ENCODE data around the gene FAXC. TPM values are rescaled to one million over a fixed set of nuclear protein-coding genes. Genes with fewer than 3 reads are reported as not detected.

The FAXC gene
- total RNA-seq, 1 donor from 2014 or later = 6.6 TPM

DNA sequence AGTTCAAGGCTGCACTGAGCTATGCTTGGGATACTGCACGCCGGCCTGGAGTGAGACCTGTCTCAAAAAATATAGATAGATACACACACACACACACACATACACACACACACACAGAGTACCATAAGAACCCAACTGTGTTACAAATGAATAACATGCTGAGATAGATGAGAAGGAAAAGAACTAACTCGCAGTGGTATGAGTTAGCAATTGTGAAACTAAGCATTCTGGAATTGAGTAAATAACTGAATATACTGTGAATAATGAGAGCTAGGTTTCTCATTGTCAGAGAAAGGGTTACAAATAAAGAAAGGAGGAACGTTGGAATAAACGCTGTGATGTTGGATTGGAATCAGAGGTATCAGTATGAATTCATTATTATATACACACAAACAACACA is 14.6 kb upstream of the FAXC start:
- no peaks in the 10 kb centered on the region for H3K4me1 ChIP-seq
- H3K27me3 ChIP-seq = no peaks in the 10 kb centered on the region
- no peak for DNase-seq (ENCODE audit: extremely low spot score in 2 of 2)
- H3K27ac ChIP-seq = no peak overlapping the region
- TF ChIP-seq CTCF (IDR thresholded peaks at IDR 0.05) = no peak
- TF ChIP-seq POLR2A (IDR thresholded peaks at IDR 0.05) = no peak
- TF ChIP-seq POLR2AphosphoS5 (IDR thresholded peaks at IDR 0.05; ENCODE audit: insufficient read depth in 1 of 2, low read depth in 1 of 2) = no peak
- intact Hi-C loops (cut with DNase I) = no loop called here
- no peak overlapping the region for H3K4me3 ChIP-seq
- H3K9me3 ChIP-seq = no peaks in the 10 kb centered on the region
- no peaks in the 10 kb centered on the region for H3K36me3 ChIP-seq

GRCh38 chr6:99362678-99363268 is 13.3 kb upstream of the FAXC start:
- TF ChIP-seq POLR2A (IDR thresholded peaks at IDR 0.05) (no peak), POLR2AphosphoS5 (IDR thresholded peaks at IDR 0.05; ENCODE audit: insufficient read depth in 1 of 2, low read depth in 1 of 2) (no peak), CTCF (IDR thresholded peaks at IDR 0.05) (no peak)
- no peaks in the 10 kb centered on the region for H3K27me3 ChIP-seq
- no peak overlapping the region for H3K27ac ChIP-seq
- H3K9me3 ChIP-seq = no peaks in the 10 kb centered on the region
- H3K36me3 ChIP-seq = no peaks in the 10 kb centered on the region
- no peak for DNase-seq (ENCODE audit: extremely low spot score in 2 of 2)
- no peaks in the 10 kb centered on the region for H3K4me1 ChIP-seq
- H3K4me3 ChIP-seq = no peak overlapping the region
- intact Hi-C loops (cut with DNase I) = no loop called here

DNA sequence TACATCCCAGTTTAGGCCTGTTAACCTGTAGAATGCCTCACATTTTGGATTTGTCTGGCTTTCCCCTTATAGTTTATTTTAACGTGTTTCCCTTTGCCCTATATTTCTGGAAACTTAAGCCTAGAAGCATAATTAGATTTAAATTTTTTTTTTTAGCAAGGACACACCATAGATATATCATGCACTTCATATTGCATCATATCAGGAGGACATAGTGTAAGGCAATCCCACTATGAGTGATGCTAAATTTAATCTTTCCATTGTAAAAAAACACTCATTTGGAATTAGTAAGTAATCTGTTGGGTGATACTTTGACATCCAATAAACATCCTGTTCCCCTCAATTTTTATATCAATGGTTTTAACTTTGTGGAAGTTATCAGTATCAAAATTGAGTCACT is 10.3 kb upstream of the FAXC start:
- no peaks in the 10 kb centered on the region for H3K36me3 ChIP-seq
- TF ChIP-seq POLR2A (IDR thresholded peaks at IDR 0.05) = no peak
- TF ChIP-seq POLR2AphosphoS5 (IDR thresholded peaks at IDR 0.05; ENCODE audit: insufficient read depth in 1 of 2, low read depth in 1 of 2) = no peak
- TF ChIP-seq CTCF (IDR thresholded peaks at IDR 0.05) = no peak
- H3K27ac ChIP-seq = no peak overlapping the region
- DNase-seq (ENCODE audit: extremely low spot score in 2 of 2) = no peak
- H3K4me1 ChIP-seq = no peaks in the 10 kb centered on the region
- H3K4me3 ChIP-seq = no peak overlapping the region
- H3K9me3 ChIP-seq = no peaks in the 10 kb centered on the region
- H3K27me3 ChIP-seq = no peaks in the 10 kb centered on the region
- intact Hi-C loops (cut with DNase I) = no loop called here

DNA sequence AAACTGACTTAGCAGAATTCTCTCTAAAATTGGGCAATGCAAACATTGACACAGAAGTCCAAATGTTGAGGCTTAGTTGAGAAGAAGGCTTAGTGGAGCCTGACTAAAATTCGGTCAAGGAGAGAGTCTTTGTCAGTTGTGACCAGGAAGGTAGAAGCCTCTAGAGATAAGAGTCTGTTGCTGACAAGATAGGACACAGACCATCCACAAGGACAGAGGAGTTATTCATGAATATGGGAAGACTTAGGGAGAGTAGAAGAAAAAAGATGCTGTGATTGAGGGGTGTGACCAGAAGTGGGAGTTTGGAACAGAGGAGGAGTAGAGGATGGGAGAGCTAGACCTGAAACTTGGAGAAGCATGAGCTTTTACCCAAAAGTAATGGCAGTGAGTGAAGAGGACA is 7.2 kb upstream of the FAXC start:
- intact Hi-C loops (cut with DNase I) = no loop called here
- Histone ChIP-seq H3K27ac (no peak overlapping the region), H3K4me3 (no peak overlapping the region), H3K36me3 (no peaks in the 10 kb centered on the region), H3K4me1 (no peaks in the 10 kb centered on the region), H3K27me3 (no peaks in the 10 kb centered on the region), H3K9me3 (no peaks in the 10 kb centered on the region)
- TF ChIP-seq CTCF (IDR thresholded peaks at IDR 0.05) = no peak
- DNase-seq (ENCODE audit: extremely low spot score in 2 of 2) = no peak

DNA sequence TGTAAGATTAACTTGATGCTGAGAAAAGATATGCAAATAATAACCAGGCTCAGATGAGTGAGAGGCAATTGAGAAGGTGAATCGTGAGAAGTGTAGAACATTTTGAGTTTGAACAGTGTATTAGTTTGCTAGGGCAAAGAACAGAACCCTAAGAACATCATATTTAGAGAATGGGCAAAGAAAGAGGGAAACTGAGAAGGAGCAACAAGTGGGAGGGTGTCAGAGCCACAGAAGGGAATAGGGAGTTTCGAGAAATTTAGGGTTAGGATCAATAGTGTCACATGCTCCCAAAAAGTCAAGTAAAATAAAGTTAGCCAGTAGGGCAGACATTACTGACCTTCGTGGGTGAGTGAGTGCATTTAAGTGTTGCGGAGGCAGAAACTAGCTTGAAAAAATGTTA is 5.5 kb upstream of the FAXC start:
- no peak overlapping the region for H3K27ac ChIP-seq
- DNase-seq (ENCODE audit: extremely low spot score in 2 of 2) = no peak
- H3K36me3 ChIP-seq = no peaks in the 10 kb centered on the region
- H3K4me3 ChIP-seq = no peak overlapping the region
- intact Hi-C loops (cut with DNase I) = no loop called here
- H3K9me3 ChIP-seq = no peaks in the 10 kb centered on the region
- no peaks in the 10 kb centered on the region for H3K27me3 ChIP-seq
- TF ChIP-seq CTCF (IDR thresholded peaks at IDR 0.05) = no peak
- H3K4me1 ChIP-seq = peaks cover 5% of the 10 kb centered on the region
